A549 (cell line): Measurements from ENCODE around the gene HIF1AN.

Experiments used
- CHD4 ChIP-seq: fragments of 200-600 bp; sonication (generic); IDR thresholded peaks from 2 replicates; pipeline ENCODE4 v1.6.1; 2016; ENCODE audit warnings: antibody characterized with exemption, mild to moderate bottlenecking, borderline replicate concordance
- KDM1A ChIP-seq: fragments of 200-600 bp; sonication (generic); IDR thresholded peaks from 2 replicates; pipeline ENCODE4 v1.6.1; 2016; ENCODE audit warnings: low read depth, mild to moderate bottlenecking
- POLR2A ChIP-seq: IDR thresholded peaks from 2 replicates; pipeline ENCODE4 v1.6.1; 2012; ENCODE audit warnings: mild to moderate bottlenecking, low read length
- POLR2AphosphoS2 ChIP-seq: conservative IDR thresholded peaks from 2 replicates; pipeline ENCODE4 v1.6.1; 2012; ENCODE audit warnings: low read length, improper control_type of control experiment, inconsistent platforms
- TF ChIP-seq, protein P1 (sequence below): fragments of >200 bp; sonication (Bioruptor Twin); formaldehyde crosslinking; IDR thresholded peaks from 3 replicates; pipeline ENCODE4 v1.5.1; 2016

DNA sequence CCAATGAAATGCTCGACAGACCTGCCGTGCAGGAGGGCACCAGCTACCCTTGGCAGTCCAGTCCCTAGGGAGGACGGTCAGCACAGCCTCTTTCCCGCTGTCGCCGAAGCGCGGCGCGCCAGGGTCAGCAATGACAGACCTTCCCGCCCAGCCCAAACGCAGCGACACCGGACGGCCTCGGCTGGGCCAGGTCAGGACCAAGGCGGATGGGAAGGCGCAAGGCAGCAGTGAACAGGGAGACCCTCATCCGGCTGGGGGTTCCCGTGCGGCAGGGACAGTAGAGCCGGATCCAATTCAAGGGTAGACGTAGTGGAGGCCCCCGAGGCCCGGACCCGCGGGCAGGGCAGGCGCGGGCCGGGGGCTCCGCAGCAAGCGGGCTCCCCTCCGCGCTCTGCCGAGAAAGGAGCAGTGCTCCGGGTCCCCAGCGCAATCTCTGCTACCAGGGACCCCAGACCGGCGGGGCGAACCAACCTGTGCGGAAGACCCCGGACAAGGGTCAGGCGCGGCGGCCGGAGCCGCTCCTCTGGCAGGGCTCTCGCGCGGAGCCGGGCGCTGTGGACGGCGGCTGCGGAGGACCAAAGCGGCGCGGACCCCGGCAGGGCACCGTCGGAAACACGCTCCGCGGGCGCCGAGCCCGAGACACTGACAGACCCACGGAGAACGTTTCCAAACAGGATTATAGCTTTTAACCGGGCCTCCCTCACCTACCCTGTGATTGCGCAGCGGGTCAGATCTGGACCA, 16.3 kb upstream of the HIF1AN start, which contains the start of gene SEC31B:
- TF ChIP-seq POLR2A = no peak
- TF ChIP-seq, protein P1, sequence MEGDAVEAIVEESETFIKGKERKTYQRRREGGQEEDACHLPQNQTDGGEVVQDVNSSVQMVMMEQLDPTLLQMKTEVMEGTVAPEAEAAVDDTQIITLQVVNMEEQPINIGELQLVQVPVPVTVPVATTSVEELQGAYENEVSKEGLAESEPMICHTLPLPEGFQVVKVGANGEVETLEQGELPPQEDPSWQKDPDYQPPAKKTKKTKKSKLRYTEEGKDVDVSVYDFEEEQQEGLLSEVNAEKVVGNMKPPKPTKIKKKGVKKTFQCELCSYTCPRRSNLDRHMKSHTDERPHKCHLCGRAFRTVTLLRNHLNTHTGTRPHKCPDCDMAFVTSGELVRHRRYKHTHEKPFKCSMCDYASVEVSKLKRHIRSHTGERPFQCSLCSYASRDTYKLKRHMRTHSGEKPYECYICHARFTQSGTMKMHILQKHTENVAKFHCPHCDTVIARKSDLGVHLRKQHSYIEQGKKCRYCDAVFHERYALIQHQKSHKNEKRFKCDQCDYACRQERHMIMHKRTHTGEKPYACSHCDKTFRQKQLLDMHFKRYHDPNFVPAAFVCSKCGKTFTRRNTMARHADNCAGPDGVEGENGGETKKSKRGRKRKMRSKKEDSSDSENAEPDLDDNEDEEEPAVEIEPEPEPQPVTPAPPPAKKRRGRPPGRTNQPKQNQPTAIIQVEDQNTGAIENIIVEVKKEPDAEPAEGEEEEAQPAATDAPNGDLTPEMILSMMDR = no peak
- no peak for TF ChIP-seq KDM1A
- TF ChIP-seq POLR2AphosphoS2 = no peak
- TF ChIP-seq CHD4 = no peak
